Osteoblast (primary cell): ENCODE measurements around the gene S100A10. TPM values are rescaled to one million over a fixed set of nuclear protein-coding genes. Genes with fewer than 3 reads are reported as not detected.

Experiments
- DNase-seq: peaks from one replicate; pipeline ENCODE4 v3.0.0; 2011; ENCODE audit warnings: low spot score, mixed read lengths; ENCODE audit not compliant: insufficient read length; ENCODE audit errors: missing footprints
- H2AFZ ChIP-seq: 2 replicates; pipeline ENCODE4 v1.6.0; 2011; ENCODE audit warnings: mild to moderate bottlenecking, low read length
- H3K27ac ChIP-seq: 2 replicates; pipeline ENCODE4 v1.5.1; 2011; ENCODE audit warnings: mild to moderate bottlenecking, low read depth, low read length, moderate library complexity
- H3K27me3 ChIP-seq: 2 replicates; pipeline ENCODE4 v1.6.0; 2012; ENCODE audit warnings: mild to moderate bottlenecking, control low read depth, inconsistent platforms, low read length, moderate library complexity; ENCODE audit not compliant: insufficient read depth
- H3K36me3 ChIP-seq: 2 replicates; pipeline ENCODE4 v1.5.1; 2011; ENCODE audit warnings: mild to moderate bottlenecking, low read length, control low read depth, moderate library complexity; ENCODE audit not compliant: insufficient read depth
- H3K4me1 ChIP-seq: 2 replicates; pipeline ENCODE4 v1.5.1; 2011; ENCODE audit warnings: mild to moderate bottlenecking, low read length, control low read depth, moderate library complexity; ENCODE audit not compliant: insufficient read depth
- H3K4me2 ChIP-seq: 2 replicates; pipeline ENCODE4 v1.6.0; 2011; ENCODE audit warnings: mild to moderate bottlenecking, low read length; ENCODE audit not compliant: insufficient read depth
- H3K4me3 ChIP-seq: fragments of 200-600 bp; sonication (generic); 3 replicates; pipeline ENCODE4 v1.5.1; 2012; ENCODE audit warnings: mild to moderate bottlenecking, low read length, inconsistent platforms; ENCODE audit not compliant: insufficient read depth
- H3K79me2 ChIP-seq: 2 replicates; pipeline ENCODE4 v1.6.0; 2012; ENCODE audit warnings: mild to moderate bottlenecking, low read length, control low read depth, inconsistent platforms; ENCODE audit not compliant: insufficient read depth
- H3K9me3 ChIP-seq: 2 replicates; pipeline ENCODE4 v1.5.1; 2011; ENCODE audit warnings: low read depth, low read length, control low read depth
- H4K20me1 ChIP-seq: 2 replicates; pipeline ENCODE4 v1.6.0; 2012; ENCODE audit warnings: mild to moderate bottlenecking, low read length, control low read depth; ENCODE audit not compliant: insufficient read depth
- total RNA-seq: library from RNA; depleted of rRNA; stranded (reverse); fragments of >200 nt; gene quantifications from 2 replicates; pipeline ENCODE4 v1.2.3, GENCODE V29; 2012
- TF ChIP-seq, protein P1 (sequence below): IDR thresholded peaks from 2 replicates; pipeline ENCODE4 v1.5.1; 2011; ENCODE audit warnings: mild to moderate bottlenecking, low read depth, low read length, moderate library complexity; ENCODE audit errors: extremely low read depth

Gene S100A10
- total RNA-seq, 1 donor = 116 TPM

DNA sequence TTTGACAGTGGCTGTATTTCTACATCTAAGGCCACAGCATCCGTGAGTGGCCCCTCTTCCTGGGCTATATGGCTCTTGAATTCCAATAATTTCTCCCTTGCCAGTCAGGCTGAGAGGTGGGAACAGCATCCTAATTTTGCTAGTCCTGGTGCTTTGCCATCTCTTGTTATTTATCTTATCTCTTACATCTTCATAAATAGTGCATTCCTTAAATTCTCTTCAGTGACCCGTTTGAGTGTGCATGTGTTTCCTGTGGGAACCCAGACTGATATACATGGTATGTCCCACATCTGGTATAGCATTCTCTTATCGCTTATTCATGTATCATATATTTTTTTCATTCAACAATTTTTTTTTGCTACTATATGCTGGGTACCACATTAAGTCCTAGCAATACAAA lies 33.2 kb upstream of the S100A10 start:
- H3K4me2 ChIP-seq = no peak overlapping the region
- TF ChIP-seq, protein P1, sequence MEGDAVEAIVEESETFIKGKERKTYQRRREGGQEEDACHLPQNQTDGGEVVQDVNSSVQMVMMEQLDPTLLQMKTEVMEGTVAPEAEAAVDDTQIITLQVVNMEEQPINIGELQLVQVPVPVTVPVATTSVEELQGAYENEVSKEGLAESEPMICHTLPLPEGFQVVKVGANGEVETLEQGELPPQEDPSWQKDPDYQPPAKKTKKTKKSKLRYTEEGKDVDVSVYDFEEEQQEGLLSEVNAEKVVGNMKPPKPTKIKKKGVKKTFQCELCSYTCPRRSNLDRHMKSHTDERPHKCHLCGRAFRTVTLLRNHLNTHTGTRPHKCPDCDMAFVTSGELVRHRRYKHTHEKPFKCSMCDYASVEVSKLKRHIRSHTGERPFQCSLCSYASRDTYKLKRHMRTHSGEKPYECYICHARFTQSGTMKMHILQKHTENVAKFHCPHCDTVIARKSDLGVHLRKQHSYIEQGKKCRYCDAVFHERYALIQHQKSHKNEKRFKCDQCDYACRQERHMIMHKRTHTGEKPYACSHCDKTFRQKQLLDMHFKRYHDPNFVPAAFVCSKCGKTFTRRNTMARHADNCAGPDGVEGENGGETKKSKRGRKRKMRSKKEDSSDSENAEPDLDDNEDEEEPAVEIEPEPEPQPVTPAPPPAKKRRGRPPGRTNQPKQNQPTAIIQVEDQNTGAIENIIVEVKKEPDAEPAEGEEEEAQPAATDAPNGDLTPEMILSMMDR = no peak

DNA sequence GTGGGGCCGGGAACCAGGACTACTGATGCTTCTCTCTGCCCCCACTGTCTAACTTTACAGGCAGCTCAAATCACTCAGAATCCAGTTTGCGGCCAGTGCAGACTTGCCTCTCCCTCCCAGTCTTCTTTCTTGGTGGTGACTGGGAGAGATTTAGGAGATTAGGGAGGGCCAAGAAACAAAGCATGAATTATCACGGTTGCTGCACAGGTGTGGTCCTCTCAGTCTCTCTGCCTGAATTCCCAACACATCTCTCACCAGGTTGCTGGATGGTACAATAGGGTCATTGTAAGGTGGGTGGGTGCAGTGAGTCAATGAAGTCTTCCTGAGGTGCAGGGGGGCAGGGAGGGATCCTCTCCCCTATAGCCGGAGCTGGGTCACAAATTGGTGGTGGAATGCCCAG lies 30.6 kb upstream of the S100A10 start:
- H2AFZ ChIP-seq = no peak overlapping the region
- DNase-seq = no peak
- H3K27ac ChIP-seq = no peak overlapping the region
- H4K20me1 ChIP-seq = no peaks in the 10 kb centered on the region
- no peak overlapping the region for H3K4me3 ChIP-seq
- H3K4me2 ChIP-seq = no peak overlapping the region
- no peaks in the 10 kb centered on the region for H3K9me3 ChIP-seq
- TF ChIP-seq, protein P1 = no peak
- H3K36me3 ChIP-seq = no peaks in the 10 kb centered on the region
- no peaks in the 10 kb centered on the region for H3K4me1 ChIP-seq
- H3K27me3 ChIP-seq = peaks cover 41% of the 10 kb centered on the region
- H3K79me2 ChIP-seq = no peaks in the 10 kb centered on the region

More for the DNA sequence above, 33.2 kb upstream of the S100A10 start:
- Histone ChIP-seq H3K27ac (no peak overlapping the region), H2AFZ (no peak overlapping the region), H3K36me3 (peaks cover 11% of the 10 kb centered on the region), H3K4me3 (no peak overlapping the region), H3K9me3 (no peaks in the 10 kb centered on the region), H3K79me2 (no peaks in the 10 kb centered on the region), H3K4me1 (peaks cover 3% of the 10 kb centered on the region), H4K20me1 (peaks cover 4% of the 10 kb centered on the region), H3K27me3 (peaks cover 28% of the 10 kb centered on the region)
- no peak for DNase-seq

DNA sequence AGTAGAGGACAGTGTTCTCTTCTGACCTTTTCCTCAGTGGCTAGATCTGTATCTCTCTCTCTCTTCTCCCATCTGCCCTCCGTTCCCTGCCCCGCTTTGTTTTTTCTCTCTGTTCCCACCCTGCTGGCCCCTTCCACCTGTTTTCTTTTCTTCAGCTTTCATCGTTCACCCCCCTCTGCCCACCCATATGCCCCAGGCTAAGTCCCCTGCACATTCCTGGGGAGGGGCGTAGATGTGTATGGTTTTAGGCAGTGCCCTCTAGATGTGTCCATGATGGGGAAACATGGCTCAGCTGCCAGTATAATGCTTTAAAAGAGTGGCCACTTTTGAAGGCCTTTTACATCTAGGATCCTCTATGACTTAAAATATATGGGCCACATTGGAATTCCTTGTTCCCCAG lies 29.6 kb upstream of the S100A10 start:
- H2AFZ ChIP-seq = no peak overlapping the region
- no peak for DNase-seq
- H3K4me2 ChIP-seq = no peak overlapping the region
- H3K27me3 ChIP-seq = peaks cover 41% of the 10 kb centered on the region
- H3K4me3 ChIP-seq = no peak overlapping the region
- H3K4me1 ChIP-seq = no peaks in the 10 kb centered on the region
- H4K20me1 ChIP-seq = no peaks in the 10 kb centered on the region
- no peaks in the 10 kb centered on the region for H3K36me3 ChIP-seq
- TF ChIP-seq, protein P1 = no peak
- H3K27ac ChIP-seq = no peak overlapping the region
- no peaks in the 10 kb centered on the region for H3K9me3 ChIP-seq
- no peaks in the 10 kb centered on the region for H3K79me2 ChIP-seq

DNA sequence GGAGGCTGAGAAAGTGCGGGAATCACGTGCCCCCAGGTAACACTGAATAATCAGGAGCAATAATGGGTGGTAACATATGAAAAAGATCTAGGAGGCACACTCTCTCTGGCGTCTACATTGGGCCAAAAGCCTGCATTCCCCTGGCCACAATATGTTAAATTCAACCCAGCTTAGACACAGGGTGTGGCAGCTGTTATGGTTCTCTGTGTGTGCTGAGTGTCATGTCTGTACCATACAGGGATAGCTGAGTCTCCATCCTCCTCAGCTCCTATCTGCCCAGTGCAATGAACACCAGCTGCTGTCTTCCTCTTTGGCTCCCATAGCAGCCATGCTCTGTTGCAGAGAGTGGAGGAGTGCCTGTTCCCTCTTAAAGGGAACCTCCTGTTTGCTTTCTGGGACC lies 28.8 kb upstream of the S100A10 start:
- Histone ChIP-seq H3K9me3 (no peaks in the 10 kb centered on the region), H3K4me1 (no peaks in the 10 kb centered on the region), H3K27me3 (peaks cover 41% of the 10 kb centered on the region), H3K27ac (no peak overlapping the region), H4K20me1 (no peaks in the 10 kb centered on the region), H3K36me3 (no peaks in the 10 kb centered on the region), H3K79me2 (no peaks in the 10 kb centered on the region), H2AFZ (no peak overlapping the region), H3K4me3 (no peak overlapping the region), H3K4me2 (no peak overlapping the region)
- TF ChIP-seq, protein P1 = no peak
- no peak for DNase-seq
